C4-2B (cell line): ENCODE data around the gene UMPS.

Experiments used
- CTCF ChIP-seq: fragments of 450-650 bp; conservative IDR thresholded peaks from 2 replicates; pipeline ENCODE4 v1.5.1; 2017; ENCODE audit warnings: mild to moderate bottlenecking
- ZFX ChIP-seq: fragments of 450-650 bp; IDR thresholded peaks from 2 replicates; pipeline ENCODE4 v1.6.1; 2017

DNA sequence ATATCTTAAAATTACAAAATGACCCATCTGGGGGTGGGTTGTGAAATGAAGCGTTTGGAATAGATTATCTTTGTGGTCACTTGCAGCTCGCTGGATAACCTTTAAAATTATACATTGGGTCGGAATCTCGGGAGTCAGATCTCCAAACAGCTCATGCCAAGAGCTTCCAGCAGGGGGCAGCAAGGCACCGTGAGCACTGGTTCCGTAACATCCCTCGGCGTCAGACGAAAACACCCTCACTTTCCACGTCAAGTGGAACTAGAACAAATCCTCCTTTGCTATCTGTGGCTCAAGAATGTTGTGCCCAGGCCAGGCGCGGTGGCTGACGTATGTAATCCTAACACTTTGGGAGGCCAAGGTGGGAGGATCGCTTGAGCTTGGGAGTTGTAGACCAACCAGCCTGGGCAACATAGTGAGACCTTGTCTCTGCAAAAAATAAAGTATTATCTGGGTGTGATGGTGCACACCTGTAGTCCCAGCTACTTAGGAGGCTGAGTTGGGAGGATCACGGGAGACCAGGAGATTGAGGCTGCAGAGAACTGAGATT is 31.1 kb downstream of the UMPS start:
- TF ChIP-seq CTCF (peak; percentile 99), ZFX (no peak)
